ENCODE data around the gene PTPN18.

The PTPN18 gene

DNA sequence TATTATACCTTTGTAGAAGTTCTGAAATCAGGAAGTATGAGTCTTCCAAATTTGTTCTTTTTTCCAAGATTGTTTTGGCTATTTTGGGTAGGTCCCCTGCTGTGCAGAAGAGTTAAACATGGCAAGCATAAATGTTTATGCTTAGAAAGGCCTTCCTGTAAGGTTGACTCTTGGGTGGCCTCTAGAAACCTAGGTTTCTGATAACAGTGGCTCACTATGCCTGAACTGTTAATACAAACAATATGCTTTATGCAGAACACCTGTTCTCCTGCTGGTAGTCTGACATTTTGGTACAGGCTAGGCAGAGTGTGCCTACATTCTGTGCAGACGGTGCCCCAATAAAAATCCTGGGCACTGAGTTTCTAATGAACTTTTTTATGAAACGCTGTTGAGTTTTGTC lies 10.1 kb downstream of the PTPN18 start:
- Histone ChIP-seq H3K4me1 (ENCODE audit: control insufficient read depth, insufficient read depth, low read length) (no peaks in the 10 kb centered on the region), H3K27me3 (ENCODE audit: control insufficient read depth, insufficient read depth, low read length) (no peaks in the 10 kb centered on the region), H3K4me3 (ENCODE audit: low read length) (no peak overlapping the region), H3K36me3 (ENCODE audit: control insufficient read depth, insufficient read depth, low read length) (no peaks in the 10 kb centered on the region; the same call in 1 of the 2 replicates), H3K27ac (ENCODE audit: low read length) (no peak overlapping the region), H3K9me3 (ENCODE audit: control insufficient read depth, insufficient read depth, low read length) (no peaks in the 10 kb centered on the region)
- WGBS (ENCODE audit: insufficient coverage, insufficient read length) = no CpG with 5 or more reads among the region's 2 CpGs
- DNase-seq (ENCODE audit: low read depth, low spot score) = no peak

DNA sequence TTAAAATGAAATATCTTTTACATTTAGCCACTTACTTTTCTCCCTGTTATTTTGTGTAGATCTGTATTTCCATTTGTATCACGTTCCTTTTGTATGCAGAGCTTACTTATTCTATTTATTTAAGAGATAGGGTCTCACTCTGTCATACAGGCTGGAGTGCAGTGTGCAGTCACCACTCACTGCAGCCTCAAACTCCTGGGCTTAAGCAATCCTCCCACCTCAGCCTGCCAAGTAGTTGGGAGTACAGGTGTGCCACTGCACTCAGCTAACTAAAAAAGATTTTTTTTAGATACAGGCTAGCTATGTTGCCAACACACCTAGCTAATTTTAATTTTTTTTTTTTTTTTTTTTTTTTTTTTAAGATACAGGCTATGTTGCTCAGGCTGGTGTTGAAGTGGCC lies 10.9 kb downstream of the PTPN18 start:
- H3K4me3 ChIP-seq (ENCODE audit: low read length) = no peak overlapping the region
- H3K27me3 ChIP-seq (ENCODE audit: control insufficient read depth, insufficient read depth, low read length) = no peaks in the 10 kb centered on the region
- no peak overlapping the region for H3K27ac ChIP-seq (ENCODE audit: low read length)
- H3K4me1 ChIP-seq (ENCODE audit: control insufficient read depth, insufficient read depth, low read length) = no peaks in the 10 kb centered on the region
- no CpG with 5 or more reads among the region's 1 CpG for WGBS (ENCODE audit: insufficient coverage, insufficient read length)
- DNase-seq (ENCODE audit: low read depth, low spot score) = no peak
- H3K9me3 ChIP-seq (ENCODE audit: control insufficient read depth, insufficient read depth, low read length) = no peaks in the 10 kb centered on the region
- no peaks in the 10 kb centered on the region; the same call in 1 of the 2 replicates for H3K36me3 ChIP-seq (ENCODE audit: control insufficient read depth, insufficient read depth, low read length)

DNA sequence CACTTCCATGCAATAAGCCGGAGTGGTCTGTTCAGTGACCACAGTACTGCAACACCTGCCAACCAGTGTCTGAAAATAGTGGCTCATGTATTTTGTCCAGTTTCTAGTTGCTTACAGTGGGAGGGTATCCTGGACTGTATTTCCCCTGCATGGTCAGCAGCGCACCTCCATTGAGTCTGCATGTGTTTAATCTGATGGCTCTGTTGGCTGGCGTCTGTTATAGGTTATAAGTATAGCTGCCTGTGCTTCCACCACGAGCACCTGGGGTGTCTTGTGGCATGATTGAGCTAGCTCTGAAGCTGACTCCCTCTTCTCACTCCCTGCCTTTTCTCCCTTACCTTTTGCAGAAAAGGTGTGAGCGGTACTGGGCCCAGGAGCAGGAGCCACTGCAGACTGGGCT lies 12.9 kb downstream of the PTPN18 start:
- H3K36me3 ChIP-seq (ENCODE audit: control insufficient read depth, insufficient read depth, low read length) = no peaks in the 10 kb centered on the region; the same call in 1 of the 2 replicates
- no peak for DNase-seq (ENCODE audit: low read depth, low spot score)
- H3K27me3 ChIP-seq (ENCODE audit: control insufficient read depth, insufficient read depth, low read length) = no peaks in the 10 kb centered on the region
- no peak overlapping the region for H3K27ac ChIP-seq (ENCODE audit: low read length)
- H3K4me3 ChIP-seq (ENCODE audit: low read length) = no peak overlapping the region
- no CpG with 5 or more reads among the region's 5 CpGs for WGBS (ENCODE audit: insufficient coverage, insufficient read length)
- H3K9me3 ChIP-seq (ENCODE audit: control insufficient read depth, insufficient read depth, low read length) = no peaks in the 10 kb centered on the region
- no peaks in the 10 kb centered on the region for H3K4me1 ChIP-seq (ENCODE audit: control insufficient read depth, insufficient read depth, low read length)

DNA sequence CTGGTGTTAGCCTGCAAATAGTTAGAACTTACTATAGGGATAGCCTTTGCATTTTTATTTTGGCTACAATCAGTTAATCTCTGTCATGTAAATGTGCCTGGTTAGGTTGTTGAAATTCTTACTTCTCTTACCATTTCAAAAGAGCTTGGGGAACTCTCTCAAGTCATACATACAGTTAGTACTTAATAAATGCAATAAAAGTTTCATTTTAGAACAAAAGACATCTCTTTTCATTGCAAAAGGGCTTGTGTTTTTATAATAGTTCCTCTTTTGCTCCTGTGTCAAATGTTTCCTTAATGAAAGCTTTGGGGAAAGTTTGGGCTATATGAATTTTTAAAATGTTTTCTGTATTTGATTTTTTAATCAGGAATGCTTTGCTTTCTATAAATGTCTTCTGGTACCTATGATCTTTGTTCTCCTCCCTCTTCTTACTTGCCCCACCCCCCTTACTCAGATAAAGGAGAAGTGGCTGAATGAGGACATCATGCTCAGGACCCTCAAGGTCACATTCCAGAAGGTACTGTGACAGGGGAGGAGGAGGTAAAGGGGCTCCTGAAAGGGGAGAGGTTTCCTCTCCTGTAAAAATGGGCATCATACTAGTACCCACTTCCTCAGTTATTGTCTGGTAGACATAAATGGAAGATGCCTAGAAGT lies 13.6 kb downstream of the PTPN18 start:
- no peaks in the 10 kb centered on the region; the same call in 1 of the 2 replicates for H3K36me3 ChIP-seq (ENCODE audit: control insufficient read depth, insufficient read depth, low read length)
- H3K27ac ChIP-seq (ENCODE audit: low read length) = no peak overlapping the region
- DNase-seq (ENCODE audit: low read depth, low spot score) = no peak
- no peaks in the 10 kb centered on the region for H3K27me3 ChIP-seq (ENCODE audit: control insufficient read depth, insufficient read depth, low read length)
- no peaks in the 10 kb centered on the region for H3K9me3 ChIP-seq (ENCODE audit: control insufficient read depth, insufficient read depth, low read length)
- H3K4me1 ChIP-seq (ENCODE audit: control insufficient read depth, insufficient read depth, low read length) = no peaks in the 10 kb centered on the region
- H3K4me3 ChIP-seq (ENCODE audit: low read length) = no peak overlapping the region

DNA sequence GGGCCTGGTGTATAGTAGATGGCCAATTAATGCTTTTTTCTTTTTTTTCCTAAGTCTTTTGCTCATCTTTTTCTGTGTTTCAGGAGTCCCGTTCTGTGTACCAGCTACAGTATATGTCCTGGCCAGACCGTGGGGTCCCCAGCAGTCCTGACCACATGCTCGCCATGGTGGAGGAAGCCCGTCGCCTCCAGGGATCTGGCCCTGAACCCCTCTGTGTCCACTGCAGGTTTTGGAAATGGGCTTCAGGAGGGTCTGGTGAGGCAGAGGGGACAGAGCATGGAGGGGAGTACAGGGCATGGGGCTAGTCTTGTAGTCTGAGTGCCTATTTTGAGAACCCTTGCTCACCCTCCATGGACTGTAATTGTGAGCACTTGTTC lies 14.1 kb downstream of the PTPN18 start:
- Histone ChIP-seq H3K4me3 (ENCODE audit: low read length) (no peak overlapping the region), H3K36me3 (ENCODE audit: control insufficient read depth, insufficient read depth, low read length) (no peaks in the 10 kb centered on the region; the same call in 1 of the 2 replicates), H3K27ac (ENCODE audit: low read length) (no peak overlapping the region), H3K27me3 (ENCODE audit: control insufficient read depth, insufficient read depth, low read length) (no peaks in the 10 kb centered on the region), H3K4me1 (ENCODE audit: control insufficient read depth, insufficient read depth, low read length) (no peaks in the 10 kb centered on the region), H3K9me3 (ENCODE audit: control insufficient read depth, insufficient read depth, low read length) (no peaks in the 10 kb centered on the region)
- DNase-seq (ENCODE audit: low read depth, low spot score) = no peak
- no CpG with 5 or more reads among the region's 5 CpGs for WGBS (ENCODE audit: insufficient coverage, insufficient read length)

DNA sequence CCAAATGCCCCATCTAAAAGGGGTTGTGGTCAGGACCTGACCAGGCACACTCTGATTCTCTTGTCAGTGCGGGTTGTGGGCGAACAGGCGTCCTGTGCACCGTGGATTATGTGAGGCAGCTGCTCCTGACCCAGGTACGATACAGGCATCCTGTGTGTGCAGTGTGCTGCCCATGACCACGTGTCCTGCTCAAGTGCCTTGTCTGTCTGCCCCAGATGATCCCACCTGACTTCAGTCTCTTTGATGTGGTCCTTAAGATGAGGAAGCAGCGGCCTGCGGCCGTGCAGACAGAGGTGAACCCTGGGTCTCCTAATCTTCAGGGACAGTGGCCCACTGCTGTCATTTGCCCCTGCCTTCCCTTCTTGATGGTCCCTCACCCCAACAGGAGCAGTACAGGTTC lies 14.6 kb downstream of the PTPN18 start:
- no CpG with 5 or more reads among the region's 9 CpGs for WGBS (ENCODE audit: insufficient coverage, insufficient read length)
- no peaks in the 10 kb centered on the region for H3K27me3 ChIP-seq (ENCODE audit: control insufficient read depth, insufficient read depth, low read length)
- H3K4me1 ChIP-seq (ENCODE audit: control insufficient read depth, insufficient read depth, low read length) = no peaks in the 10 kb centered on the region
- H3K36me3 ChIP-seq (ENCODE audit: control insufficient read depth, insufficient read depth, low read length) = no peaks in the 10 kb centered on the region; the same call in 1 of the 2 replicates
- no peak overlapping the region for H3K4me3 ChIP-seq (ENCODE audit: low read length)
- DNase-seq (ENCODE audit: low read depth, low spot score) = no peak
- no peaks in the 10 kb centered on the region for H3K9me3 ChIP-seq (ENCODE audit: control insufficient read depth, insufficient read depth, low read length)
- no peak overlapping the region for H3K27ac ChIP-seq (ENCODE audit: low read length)

DNA sequence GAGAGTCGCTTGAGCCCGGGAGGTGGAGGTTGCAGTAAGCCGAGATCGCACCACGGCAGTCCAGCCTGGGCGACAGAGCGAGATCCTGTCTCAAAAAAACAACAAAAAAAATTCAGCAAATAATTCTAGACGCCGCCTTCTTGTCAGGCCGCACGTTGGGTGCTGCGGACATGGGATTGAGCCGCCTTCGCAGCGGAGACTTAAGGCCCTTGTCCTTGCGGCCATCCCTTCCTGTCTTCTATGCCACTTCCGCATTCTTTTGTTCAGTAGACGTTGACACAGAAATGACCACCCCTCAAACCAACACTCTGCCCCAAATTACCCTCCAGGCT lies 15.8 kb downstream of the PTPN18 start:
- WGBS (ENCODE audit: insufficient coverage, insufficient read length) = no CpG with 5 or more reads among the region's 18 CpGs
- H3K27ac ChIP-seq (ENCODE audit: low read length) = no peak overlapping the region
- H3K27me3 ChIP-seq (ENCODE audit: control insufficient read depth, insufficient read depth, low read length) = no peaks in the 10 kb centered on the region
- no peaks in the 10 kb centered on the region; the same call in 1 of the 2 replicates for H3K36me3 ChIP-seq (ENCODE audit: control insufficient read depth, insufficient read depth, low read length)
- H3K9me3 ChIP-seq (ENCODE audit: control insufficient read depth, insufficient read depth, low read length) = no peaks in the 10 kb centered on the region
- no peaks in the 10 kb centered on the region for H3K4me1 ChIP-seq (ENCODE audit: control insufficient read depth, insufficient read depth, low read length)
- peak overlapping the region; percentile 85; the same call in 1 of the 2 replicates for H3K4me3 ChIP-seq (ENCODE audit: low read length)
- no peak for DNase-seq (ENCODE audit: low read depth, low spot score)

DNA sequence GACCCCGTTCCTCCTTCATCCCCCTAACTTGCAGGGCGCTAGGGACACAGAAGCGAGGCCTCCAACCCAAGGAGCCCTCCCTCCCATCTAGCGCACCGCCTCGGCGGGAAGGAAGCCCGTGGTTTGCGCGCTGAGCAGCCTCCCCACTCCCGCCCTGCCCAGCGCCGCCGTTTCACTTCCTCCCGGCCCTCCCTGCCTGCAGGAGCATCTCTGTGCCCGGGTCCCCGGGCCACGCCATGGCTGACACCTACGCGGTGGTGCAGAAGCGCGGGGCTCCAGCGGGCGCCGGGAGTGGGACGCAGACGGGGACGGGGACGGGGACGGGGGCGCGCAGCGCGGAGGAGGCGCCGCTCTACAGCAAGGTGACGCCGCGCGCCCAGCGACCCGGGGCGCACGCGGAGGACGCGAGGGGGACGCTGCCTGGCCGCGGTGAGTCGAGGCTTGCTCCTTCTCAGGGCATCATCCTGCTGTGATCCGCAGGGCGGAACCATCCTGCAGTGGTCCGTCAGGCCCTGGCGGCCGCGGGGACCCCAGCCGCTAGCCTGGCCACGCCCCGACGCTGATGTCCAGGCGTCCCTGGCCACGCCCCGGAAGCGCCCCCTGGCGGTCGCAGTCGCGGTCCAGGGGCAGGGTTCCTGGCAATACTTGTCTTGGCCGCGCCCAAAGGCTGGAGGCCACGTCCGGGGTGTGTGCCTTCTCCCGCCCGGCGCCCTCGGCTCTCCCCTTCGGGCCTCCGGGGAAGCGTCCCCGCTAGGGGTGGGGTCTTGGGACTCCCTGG lies 16.4 kb downstream of the PTPN18 start:
- no peaks in the 10 kb centered on the region for H3K4me1 ChIP-seq (ENCODE audit: control insufficient read depth, insufficient read depth, low read length)

DNA sequence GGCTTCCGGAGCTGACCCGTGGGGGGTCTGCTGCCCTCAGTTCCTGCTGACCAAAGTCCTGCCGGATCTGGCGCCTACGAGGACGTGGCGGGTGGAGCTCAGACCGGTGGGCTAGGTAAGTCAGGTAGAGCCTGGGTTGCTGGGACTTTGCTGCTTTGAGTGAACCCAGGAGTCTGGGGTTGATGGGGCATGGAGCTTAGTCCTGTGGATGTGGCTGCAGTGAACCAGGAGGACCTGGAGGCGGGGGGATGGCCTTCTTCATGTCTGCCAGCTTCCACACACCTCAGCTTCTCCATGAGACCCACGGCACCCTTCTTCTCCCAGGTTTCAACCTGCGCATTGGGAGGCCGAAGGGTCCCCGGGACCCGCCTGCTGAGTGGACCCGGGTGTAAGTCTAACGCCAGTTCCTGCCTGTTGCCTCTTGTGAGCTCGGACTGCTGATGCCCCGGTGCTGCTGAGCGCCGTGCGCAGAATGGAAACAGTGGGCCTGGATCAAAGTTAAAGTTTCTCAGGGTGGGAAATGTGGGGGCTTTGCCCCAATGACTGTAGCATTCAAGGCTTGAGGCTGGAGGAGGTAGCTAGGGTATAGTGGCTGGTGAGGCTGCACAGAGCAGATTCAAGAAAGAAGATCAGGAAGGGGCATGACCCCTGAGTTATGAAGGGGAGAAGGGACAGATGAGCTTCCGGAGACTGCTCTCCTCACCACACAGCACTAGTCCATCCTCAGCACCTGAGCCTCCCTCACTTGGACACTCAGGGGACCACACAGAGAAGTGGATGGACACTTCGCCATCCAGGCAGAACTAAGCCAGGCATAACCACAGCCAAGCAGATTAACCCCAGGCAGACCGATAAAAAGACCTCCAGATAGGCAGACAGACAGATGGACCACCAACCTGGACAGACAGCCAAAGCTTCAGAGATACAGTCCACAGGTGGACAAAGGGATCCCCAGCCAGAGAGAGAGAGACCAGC lies 17.3 kb downstream of the PTPN18 start:
- Histone ChIP-seq H3K27me3 (ENCODE audit: control insufficient read depth, insufficient read depth, low read length) (no peaks in the 10 kb centered on the region), H3K4me3 (ENCODE audit: low read length) (peak overlapping the region; percentile 85; the same call in 1 of the 2 replicates), H3K27ac (ENCODE audit: low read length) (no peak overlapping the region), H3K9me3 (ENCODE audit: control insufficient read depth, insufficient read depth, low read length) (no peaks in the 10 kb centered on the region), H3K4me1 (ENCODE audit: control insufficient read depth, insufficient read depth, low read length) (no peaks in the 10 kb centered on the region), H3K36me3 (ENCODE audit: control insufficient read depth, insufficient read depth, low read length) (no peaks in the 10 kb centered on the region; the same call in 1 of the 2 replicates)
- no peak for DNase-seq (ENCODE audit: low read depth, low spot score)
- no CpG with 5 or more reads among the region's 24 CpGs for WGBS (ENCODE audit: insufficient coverage, insufficient read length)

More for the DNA sequence above, 16.4 kb downstream of the PTPN18 start:
- Histone ChIP-seq H3K4me3 (ENCODE audit: low read length) (peak overlapping the region; percentile 85), H3K36me3 (ENCODE audit: control insufficient read depth, insufficient read depth, low read length) (no peaks in the 10 kb centered on the region; the same call in 1 of the 2 replicates), H3K27ac (ENCODE audit: low read length) (no peak overlapping the region), H3K9me3 (ENCODE audit: control insufficient read depth, insufficient read depth, low read length) (no peaks in the 10 kb centered on the region), H3K27me3 (ENCODE audit: control insufficient read depth, insufficient read depth, low read length) (no peaks in the 10 kb centered on the region)
- no peak for DNase-seq (ENCODE audit: low read depth, low spot score)
- no CpG with 5 or more reads among the region's 81 CpGs for WGBS (ENCODE audit: insufficient coverage, insufficient read length)

DNA sequence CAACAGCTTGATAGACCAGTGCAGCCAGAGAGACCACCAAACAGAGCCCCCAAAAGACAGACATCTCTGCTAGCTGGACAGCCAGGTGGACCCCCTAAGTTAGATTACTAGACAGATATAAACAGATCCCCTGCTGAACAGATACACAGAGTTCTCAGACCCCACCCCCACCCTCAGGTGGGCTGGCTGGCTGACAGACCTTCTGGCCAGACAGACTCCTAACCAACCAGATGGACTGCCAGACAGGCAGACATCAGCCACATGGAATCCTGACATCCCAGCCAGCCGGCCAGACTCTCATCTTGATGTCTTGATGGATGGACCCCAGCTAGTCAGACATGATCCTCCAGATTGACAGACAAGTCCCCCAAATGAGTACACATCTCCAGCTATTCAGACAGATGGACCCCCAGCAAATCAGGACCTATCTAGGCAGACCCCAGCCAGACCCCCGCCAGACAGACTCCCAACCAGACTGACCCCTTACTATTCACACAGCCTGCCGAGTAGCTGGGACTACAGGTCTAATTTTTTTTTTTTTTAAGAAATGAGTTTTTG lies 18.0 kb downstream of the PTPN18 start:
- no CpG with 5 or more reads among the region's 3 CpGs for WGBS (ENCODE audit: insufficient coverage, insufficient read length)
- Histone ChIP-seq H3K36me3 (ENCODE audit: control insufficient read depth, insufficient read depth, low read length) (no peaks in the 10 kb centered on the region; the same call in 1 of the 2 replicates), H3K4me3 (ENCODE audit: low read length) (no peak overlapping the region), H3K27me3 (ENCODE audit: control insufficient read depth, insufficient read depth, low read length) (no peaks in the 10 kb centered on the region), H3K27ac (ENCODE audit: low read length) (no peak overlapping the region), H3K9me3 (ENCODE audit: control insufficient read depth, insufficient read depth, low read length) (no peaks in the 10 kb centered on the region), H3K4me1 (ENCODE audit: control insufficient read depth, insufficient read depth, low read length) (no peaks in the 10 kb centered on the region)
- DNase-seq (ENCODE audit: low read depth, low spot score) = no peak

Measured in iPS DF 6.9 (cell line).